Thyroid gland (tissue), 4 donors: ENCODE measurements around the gene FUT3. TPM values are rescaled to one million over a fixed set of nuclear protein-coding genes. Genes with fewer than 3 reads are reported as not detected.

ENCODE experiments used
- DNase-seq, 2 donors: peaks; one replicate each; pipeline ENCODE4 v3.0.0-alpha.2; 2019
- H3K27ac ChIP-seq, 3 donors: fragments of 200-600 bp; sonication (generic); 1 replicate in 2 of 3; 2 replicates in 1 of 3; pipeline ENCODE4 v1.5.1; 2016 to 2019; ENCODE audit warnings: mild to moderate bottlenecking in 1 of 3, moderate library complexity in 1 of 3
- H3K27me3 ChIP-seq: fragments of 200-600 bp; sonication (generic); one replicate; pipeline ENCODE4 v1.5.1; 2019
- H3K36me3 ChIP-seq, 2 donors: fragments of 200-600 bp; sonication (generic); one replicate each; pipeline ENCODE4 v1.5.1; 2016 to 2019
- H3K4me1 ChIP-seq, 2 donors: fragments of 200-600 bp; sonication (generic); one replicate each; pipeline ENCODE4 v1.5.1; 2017 to 2019
- H3K4me3 ChIP-seq, 3 donors: fragments of 200-600 bp; sonication (generic); replicated peaks in 1 of 3; 1 replicate in 2 of 3; 2 replicates in 1 of 3; pipeline ENCODE4 v1.5.1; 2016; ENCODE audit warnings: mild to moderate bottlenecking in 1 of 3
- H3K9me3 ChIP-seq: fragments of 200-600 bp; sonication (generic); one replicate; pipeline ENCODE4 v1.5.1; 2017
- CTCF ChIP-seq, 6 experiments: fragments of 200-600 bp in 3 of 6; fragments of 450-650 bp in 3 of 6; sonication (generic) in 3 of 6; IDR thresholded peaks; one replicate each; pipeline ENCODE4 v1.5.1; 2016 to 2019; ENCODE audit warnings: antibody characterized with exemption in 6 of 6, mild to moderate bottlenecking in 2 of 6, inconsistent platforms in 1 of 6, moderate library complexity in 1 of 6
- POLR2A ChIP-seq, 2 donors: fragments of 450-650 bp; IDR thresholded peaks; one replicate each; pipeline ENCODE4 v1.6.1; 2017; ENCODE audit warnings: antibody characterized with exemption in 2 of 2, mild to moderate bottlenecking in 2 of 2, moderate library complexity in 1 of 2
- WGBS, 2 donors: methylation state at CpG; one replicate each; pipeline ENCODE4 v1.1.5; 2017; 5-methylcytosine and 5-hydroxymethylcytosine counted together
- intact Hi-C: fragments of 100-400 bp; cut with DNase I; formaldehyde crosslinking; loops from one replicate; pipeline ENCODE4 v1.15.1; 2023
- total RNA-seq, 4 donors: library from RNA; depleted of rRNA; stranded (reverse); fragments of >200 nt; gene quantifications; one replicate each; pipeline ENCODE4 v1.2.3, GENCODE V29; 2016

Gene FUT3
- total RNA-seq, 4 donors from 2014 or later, result 0.13 TPM; not detected in 3

GRCh38 chr19:5811117-5811516, 40.1 kb downstream of the FUT3 start:
- intact Hi-C loops, result no loop called here
- no peak for TF ChIP-seq CTCF (IDR thresholded peaks at IDR 0.05)
- no peak for TF ChIP-seq POLR2A (IDR thresholded peaks at IDR 0.05)

GRCh38 chr19:5809469-5809868, 41.8 kb downstream of the FUT3 start:
- TF ChIP-seq POLR2A (IDR thresholded peaks at IDR 0.05) (no peak), CTCF (IDR thresholded peaks at IDR 0.05) (no peak)
- Histone ChIP-seq H3K27ac (no peak overlapping the region), H3K4me3 (no peak overlapping the region), H3K27me3 (no peaks in the 10 kb centered on the region), H3K4me1 (peaks cover 2 to 12% of the 10 kb centered on the region in 2 donors), H3K9me3 (no peaks in the 10 kb centered on the region), H3K36me3 (no peaks in the 10 kb centered on the region)
- WGBS, 2 donors, result 79 to 86% methylated on average over 10 of the region's 10 CpGs
- intact Hi-C loops, result loop anchor here (5.0 to 10.0 kb wide), 2 partner anchors 155 to 213 kb away; no protein-coding TSS in a partner anchor
- DNase-seq, result no peak

More at GRCh38 chr19:5811117-5811516, 40.1 kb downstream of the FUT3 start:
- Histone ChIP-seq H3K4me3 (no peak overlapping the region), H3K27me3 (no peaks in the 10 kb centered on the region), H3K4me1 (peaks cover 0 to under 1% of the 10 kb centered on the region in 2 donors), H3K36me3 (no peaks in the 10 kb centered on the region), H3K9me3 (no peaks in the 10 kb centered on the region), H3K27ac (no peak overlapping the region)
- DNase-seq, result no peak
- 88 to 89% methylated on average over 4 of the region's 4 CpGs for WGBS, 2 donors

- no peak overlapping the region for H3K4me3 ChIP-seq
- H3K9me3 ChIP-seq, result no peaks in the 10 kb centered on the region
- TF ChIP-seq POLR2A (IDR thresholded peaks at IDR 0.05), result no peak
- TF ChIP-seq CTCF (IDR thresholded peaks at IDR 0.05), result no peak
- intact Hi-C loops, result loop anchor here (5.0 to 10.0 kb wide), 2 partner anchors 156 to 213 kb away; no protein-coding TSS in a partner anchor
- WGBS, 2 donors, result 87 to 91% methylated on average over 9 of the region's 9 CpGs
- no peaks in the 10 kb centered on the region for H3K36me3 ChIP-seq
- H3K4me1 ChIP-seq, result peaks cover 3 to 14% of the 10 kb centered on the region in 2 donors
- H3K27ac ChIP-seq, result no peak overlapping the region
- no peak for DNase-seq
- no peaks in the 10 kb centered on the region for H3K27me3 ChIP-seq
Measured at GRCh38 chr19:5809053-5809452, 42.2 kb downstream of the FUT3 start.

GRCh38 chr19:5808120-5808816, 43.0 kb downstream of the FUT3 start:
- peaks cover 9 to 19% of the 10 kb centered on the region in 2 donors for H3K4me1 ChIP-seq
- intact Hi-C loops, result loop anchor here (5.0 to 10.0 kb wide), 2 partner anchors 157 to 214 kb away; no protein-coding TSS in a partner anchor
- H3K9me3 ChIP-seq, result no peaks in the 10 kb centered on the region
- DNase-seq, result no peak
- WGBS, 2 donors, result 83 to 91% methylated on average over 16 to 21 of the region's 21 CpGs
- no peak overlapping the region for H3K27ac ChIP-seq
- no peak for TF ChIP-seq POLR2A (IDR thresholded peaks at IDR 0.05)
- TF ChIP-seq CTCF (IDR thresholded peaks at IDR 0.05), result no peak
- peaks cover 3% of the 10 kb centered on the region for H3K27me3 ChIP-seq
- H3K36me3 ChIP-seq, result no peaks in the 10 kb centered on the region
- H3K4me3 ChIP-seq, result no peak overlapping the region

GRCh38 chr19:5806905-5807304, 44.3 kb downstream of the FUT3 start:
- Histone ChIP-seq H3K27ac (no peak overlapping the region), H3K4me3 (no peak overlapping the region), H3K4me1 (peaks cover 9 to 25% of the 10 kb centered on the region in 2 donors), H3K27me3 (peaks cover 3% of the 10 kb centered on the region), H3K9me3 (no peaks in the 10 kb centered on the region), H3K36me3 (no peaks in the 10 kb centered on the region)
- 93 to 98% methylated on average over 5 of the region's 5 CpGs for WGBS, 2 donors
- intact Hi-C loops, result loop anchor here (5.0 to 10.0 kb wide), 2 partner anchors 158 to 215 kb away; no protein-coding TSS in a partner anchor
- no peak for TF ChIP-seq POLR2A (IDR thresholded peaks at IDR 0.05)
- TF ChIP-seq CTCF (IDR thresholded peaks at IDR 0.05), result no peak
- no peak for DNase-seq
